Endothelial cell of hepatic sinusoid (primary cell): ENCODE results near the gene TNFSF10.
"Not testable (repeated sequence)": the region's sequence is repeated elsewhere in the genome, so short reads cannot be mapped to it uniquely, and the experiment has no call there.

Experiments used
- in situ Hi-C: cut with HindIII; loops from 2 replicates; pipeline ENCODE4 v1.10.0; 2017; ENCODE audit warnings: low sequenced_read_pairs

TNFSF10 gene

DNA sequence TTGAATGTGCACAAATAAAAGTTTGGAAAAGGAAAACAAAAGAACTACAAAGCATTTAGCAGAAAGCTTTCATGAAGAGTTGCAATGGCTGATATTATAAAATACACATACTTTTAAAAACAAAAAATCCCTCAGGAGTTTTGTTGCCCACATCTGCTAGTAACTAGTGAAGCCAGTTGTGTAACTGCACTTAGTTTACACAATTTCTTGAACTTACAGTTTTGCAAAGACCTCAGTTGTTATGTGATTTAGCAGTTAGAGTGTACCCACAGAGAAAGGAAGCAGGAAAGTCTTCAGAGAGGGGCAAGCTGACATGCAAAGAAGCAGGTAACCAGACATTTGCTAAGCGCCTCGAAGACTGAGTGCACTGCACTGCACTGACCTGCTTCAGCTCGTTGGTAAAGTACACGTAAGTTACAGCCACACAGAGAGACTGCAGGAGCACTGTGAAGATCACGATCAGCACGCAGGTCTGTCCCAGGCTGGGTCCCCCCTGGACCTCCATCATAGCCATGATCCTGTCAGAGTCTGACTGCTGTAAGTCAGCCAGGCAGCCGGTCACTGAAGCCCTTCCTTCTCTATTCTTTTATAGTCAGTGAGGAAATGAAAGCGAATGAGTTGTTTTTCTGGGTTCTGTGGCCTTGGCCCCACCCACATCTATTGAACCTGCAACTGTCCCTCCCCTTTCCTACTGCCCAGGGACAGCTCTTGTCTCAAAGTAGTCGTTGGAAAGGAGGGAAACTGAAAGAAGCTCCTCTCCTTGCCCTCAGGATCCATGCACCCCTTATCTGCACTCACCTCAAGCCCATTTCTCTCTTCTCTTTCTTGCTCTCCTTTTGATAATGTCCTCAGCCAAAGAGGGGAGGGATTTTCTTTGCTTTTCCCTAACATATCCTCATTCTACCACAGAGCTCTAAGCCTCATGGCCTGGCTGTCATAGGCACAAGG, at the start of gene TNFSF10:
Gene TNFSF10, minus strand, starts transcription at position 560 of the 948 bp plus-strand sequence. Its CDS starts 46 bp downstream, at position 514.
- in situ Hi-C loops, result no loop called here

GRCh38 chr3:172569128-172570008, 46.1 kb upstream of the TNFSF10 start:
- in situ Hi-C loops, result no loop called here

GRCh38 chr3:172568701-172569100, 45.5 kb upstream of the TNFSF10 start:
- in situ Hi-C loops, result no loop called here

DNA sequence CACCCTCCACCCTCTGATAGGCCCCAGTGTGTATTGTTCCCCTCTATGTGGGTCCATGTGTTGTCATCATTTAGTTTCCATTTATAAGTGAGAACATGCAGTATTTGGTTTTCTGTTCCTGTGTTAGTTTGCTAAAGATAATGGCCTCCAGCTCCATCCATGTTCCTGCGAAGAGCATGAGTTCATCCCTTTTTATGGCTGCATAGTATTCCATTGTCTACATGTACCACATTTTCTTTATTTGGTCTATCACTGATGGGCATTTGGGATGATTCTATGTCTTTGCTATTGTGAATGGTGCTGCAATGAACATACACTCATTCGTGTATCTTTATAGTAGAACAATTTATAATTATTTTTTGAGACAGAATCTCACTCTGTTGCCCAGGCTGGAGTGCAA, 43.6 kb upstream of the TNFSF10 start:
- in situ Hi-C loops, result not testable (repeated sequence)

DNA sequence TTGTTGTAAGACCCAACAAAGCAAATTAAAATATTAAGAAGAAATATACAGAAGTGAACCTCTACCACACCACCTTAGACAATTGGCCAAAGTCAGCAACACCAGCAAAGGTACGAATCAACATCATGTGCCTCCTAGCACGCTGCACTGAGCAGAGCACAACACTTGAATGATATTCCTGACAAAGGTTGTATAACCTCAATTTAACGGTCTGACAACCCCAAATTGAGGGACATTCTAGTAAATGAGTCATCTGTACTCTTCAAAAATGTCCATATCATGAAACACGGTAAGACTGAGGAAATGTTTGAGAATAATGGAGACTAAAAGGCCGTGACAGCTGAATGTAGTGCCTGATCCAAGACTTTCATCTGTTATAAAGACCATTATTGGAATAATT, 41.3 kb upstream of the TNFSF10 start:
- in situ Hi-C loops, result no loop called here

GRCh38 chr3:172562871-172563865, 39.9 kb upstream of the TNFSF10 start:
- in situ Hi-C loops, result no loop called here

- in situ Hi-C loops, result no loop called here
These were observed 38.8 kb upstream of the TNFSF10 start for GRCh38 chr3:172561897-172562640.

GRCh38 chr3:172560586-172560985, 37.4 kb upstream of the TNFSF10 start:
- in situ Hi-C loops, result no loop called here

DNA sequence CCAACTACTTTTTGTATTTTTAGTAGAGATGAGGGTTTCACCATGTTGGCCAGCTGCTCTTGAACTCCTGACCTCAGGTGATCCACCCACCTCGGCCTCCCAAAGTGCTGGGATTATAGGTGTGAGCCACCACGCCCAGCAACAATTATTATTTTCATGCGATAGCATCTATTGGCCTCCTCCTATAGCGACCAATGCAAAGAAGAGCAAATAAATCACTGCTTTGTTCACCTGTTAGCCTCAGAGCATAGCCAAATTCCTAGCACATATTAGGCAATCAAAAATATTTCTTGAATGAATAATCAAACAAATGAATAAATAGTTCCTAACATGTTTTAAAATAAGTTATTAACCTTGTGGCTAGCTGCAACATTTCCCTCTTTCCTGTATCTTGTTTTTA, 36.8 kb upstream of the TNFSF10 start:
- in situ Hi-C loops, result no loop called here

GRCh38 chr3:172559020-172559419, 35.8 kb upstream of the TNFSF10 start:
- in situ Hi-C loops, result no loop called here

GRCh38 chr3:172557515-172558220, 34.4 kb upstream of the TNFSF10 start:
- in situ Hi-C loops, result no loop called here

DNA sequence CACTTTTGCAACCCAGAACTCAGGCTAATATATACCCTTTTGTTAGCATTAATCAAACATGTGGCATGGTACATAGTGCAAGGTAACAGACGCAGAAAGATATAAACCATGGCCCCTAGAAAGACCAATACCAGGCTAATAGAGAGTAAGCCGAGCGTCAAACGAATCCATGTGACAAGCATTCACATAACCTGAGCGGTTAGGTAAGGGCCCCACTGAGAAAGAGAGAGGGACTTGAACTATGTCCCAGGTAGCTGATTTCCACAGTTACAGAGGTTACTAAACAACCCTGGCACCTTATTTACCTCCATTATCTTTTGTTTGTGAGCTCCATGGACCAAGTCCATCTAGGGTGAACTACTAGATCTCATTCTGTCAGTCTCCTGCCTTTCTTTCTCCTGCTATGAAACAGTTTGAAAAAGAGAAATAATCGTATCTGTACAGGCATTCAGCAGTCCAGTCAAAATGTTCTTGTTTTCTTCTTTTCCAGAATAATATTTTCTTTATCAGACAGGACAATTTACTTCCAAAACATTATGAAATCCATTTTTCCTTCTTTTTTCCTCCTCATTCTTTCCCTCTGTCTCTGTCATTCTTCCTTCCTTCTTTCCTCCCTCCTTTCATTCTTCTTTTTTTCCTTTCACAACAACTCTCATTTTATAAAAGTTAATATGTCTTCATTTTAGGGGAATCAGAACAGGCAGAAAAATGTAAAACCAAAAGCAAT, 30.5 kb upstream of the TNFSF10 start:
- in situ Hi-C loops, result no loop called here

DNA sequence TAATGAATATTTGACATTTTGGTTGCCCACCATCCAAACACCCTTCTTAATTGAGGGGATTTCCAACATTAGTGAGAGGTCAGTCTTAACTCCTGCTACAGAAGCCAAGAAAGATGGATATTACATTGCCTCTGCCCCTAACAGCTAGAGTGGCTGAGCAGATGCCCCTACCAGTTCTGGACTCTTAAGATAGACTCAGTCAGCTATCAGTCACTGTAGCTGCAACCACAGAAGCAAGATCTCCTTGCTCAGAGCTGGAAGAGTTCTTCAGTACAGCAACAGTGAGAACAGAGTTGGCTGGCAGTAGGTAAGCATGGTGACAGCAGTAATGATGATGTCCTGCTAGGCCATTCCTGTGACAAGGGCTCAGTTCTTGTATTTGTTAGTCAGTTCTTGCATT, 29.4 kb upstream of the TNFSF10 start:
- in situ Hi-C loops, result no loop called here

- in situ Hi-C loops, result no loop called here
These were observed 28.6 kb upstream of the TNFSF10 start for GRCh38 chr3:172551874-172552273.

GRCh38 chr3:172550347-172550943, 27.2 kb upstream of the TNFSF10 start:
- in situ Hi-C loops, result no loop called here

DNA sequence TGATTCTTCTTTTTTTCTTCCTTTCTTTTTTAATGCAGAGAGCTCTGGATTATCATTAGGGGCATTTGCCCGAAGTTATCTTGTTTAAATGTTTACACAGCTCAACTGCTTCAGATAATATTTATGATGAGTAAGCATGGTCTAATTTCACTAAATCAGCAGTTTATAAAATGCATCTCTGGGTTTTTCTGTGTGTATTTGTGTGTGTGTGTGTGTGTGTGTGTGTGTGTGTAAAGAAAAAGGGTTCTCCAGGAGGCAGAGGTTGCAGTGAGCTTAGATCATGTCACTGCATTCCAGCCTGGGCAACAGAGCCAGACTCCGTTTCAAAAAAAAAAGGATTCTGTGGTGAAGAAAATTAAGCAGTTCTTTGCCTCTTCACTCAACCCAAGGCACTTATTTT, 25.9 kb upstream of the TNFSF10 start:
- in situ Hi-C loops, result no loop called here

- in situ Hi-C loops, result no loop called here
These were observed 23.5 kb upstream of the TNFSF10 start for GRCh38 chr3:172546628-172547214.

- in situ Hi-C loops, result no loop called here
These were observed 22.9 kb upstream of the TNFSF10 start for GRCh38 chr3:172546105-172546504.
